HFF-Myc (cell line): Measurements from ENCODE around the gene WWOX.

ENCODE experiments used
- DNase-seq: peaks from one replicate; pipeline ENCODE4 v3.0.0-alpha.2; 2011; ENCODE audit warnings: low read depth; ENCODE audit errors: extremely low read depth
- H3K4me3 ChIP-seq: replicated peaks from 2 replicates; pipeline ENCODE4 v1.5.1; 2011; ENCODE audit warnings: low read depth, mild to moderate bottlenecking, control low read depth, low read length
- TF ChIP-seq, protein P1 (sequence below): IDR thresholded peaks from 2 replicates; pipeline ENCODE4 v1.5.1; 2012; ENCODE audit warnings: mild to moderate bottlenecking, low read depth, low read length, control low read depth; ENCODE audit errors: missing control alignments

The WWOX gene

DNA sequence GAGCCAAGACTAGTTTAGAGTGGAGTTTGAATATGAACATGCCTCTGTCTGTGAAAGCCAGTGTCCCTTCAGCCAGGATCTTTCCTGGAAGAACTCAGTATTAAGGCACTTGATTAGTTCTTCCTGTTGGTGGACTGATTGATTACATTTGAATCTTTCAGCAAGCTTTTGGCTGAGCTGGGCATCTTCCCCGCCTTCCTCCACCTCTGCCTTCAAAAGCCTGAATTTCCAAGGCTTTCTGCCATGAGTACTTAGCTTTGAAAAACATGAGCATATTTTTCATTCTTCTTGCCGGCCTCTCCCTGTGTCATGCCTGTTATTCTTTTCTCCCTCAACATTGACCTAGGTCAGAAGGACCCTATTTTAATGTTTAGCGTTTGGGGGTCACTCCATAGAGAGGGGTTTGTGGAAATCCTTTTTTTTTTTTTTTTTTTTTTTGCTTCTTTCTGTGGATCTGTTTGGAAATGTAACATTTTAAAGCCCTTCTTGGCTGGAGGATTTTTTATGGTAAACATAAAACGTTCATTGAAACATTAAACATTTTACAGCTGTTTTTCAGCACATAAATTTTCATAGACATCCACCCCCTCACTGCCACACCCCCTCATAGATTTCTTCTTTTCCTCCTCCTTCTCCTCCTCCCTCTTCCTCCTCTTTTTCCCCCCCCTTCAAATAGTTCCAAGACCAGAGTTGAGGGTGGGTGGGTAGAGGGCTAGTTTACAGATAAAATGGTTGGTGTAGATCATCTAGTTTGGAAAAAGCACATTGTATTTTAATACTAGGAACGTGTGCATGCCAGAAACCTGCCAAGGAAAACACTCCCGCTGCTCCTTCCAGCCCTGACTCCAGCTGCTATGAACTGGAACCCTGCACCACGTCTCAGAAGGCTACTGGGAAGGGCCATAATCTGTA, 645.9 kb downstream of the WWOX start:
- DNase-seq: no peak
- TF ChIP-seq, protein P1, sequence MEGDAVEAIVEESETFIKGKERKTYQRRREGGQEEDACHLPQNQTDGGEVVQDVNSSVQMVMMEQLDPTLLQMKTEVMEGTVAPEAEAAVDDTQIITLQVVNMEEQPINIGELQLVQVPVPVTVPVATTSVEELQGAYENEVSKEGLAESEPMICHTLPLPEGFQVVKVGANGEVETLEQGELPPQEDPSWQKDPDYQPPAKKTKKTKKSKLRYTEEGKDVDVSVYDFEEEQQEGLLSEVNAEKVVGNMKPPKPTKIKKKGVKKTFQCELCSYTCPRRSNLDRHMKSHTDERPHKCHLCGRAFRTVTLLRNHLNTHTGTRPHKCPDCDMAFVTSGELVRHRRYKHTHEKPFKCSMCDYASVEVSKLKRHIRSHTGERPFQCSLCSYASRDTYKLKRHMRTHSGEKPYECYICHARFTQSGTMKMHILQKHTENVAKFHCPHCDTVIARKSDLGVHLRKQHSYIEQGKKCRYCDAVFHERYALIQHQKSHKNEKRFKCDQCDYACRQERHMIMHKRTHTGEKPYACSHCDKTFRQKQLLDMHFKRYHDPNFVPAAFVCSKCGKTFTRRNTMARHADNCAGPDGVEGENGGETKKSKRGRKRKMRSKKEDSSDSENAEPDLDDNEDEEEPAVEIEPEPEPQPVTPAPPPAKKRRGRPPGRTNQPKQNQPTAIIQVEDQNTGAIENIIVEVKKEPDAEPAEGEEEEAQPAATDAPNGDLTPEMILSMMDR: no peak
- H3K4me3 ChIP-seq: no peak overlapping the region

DNA sequence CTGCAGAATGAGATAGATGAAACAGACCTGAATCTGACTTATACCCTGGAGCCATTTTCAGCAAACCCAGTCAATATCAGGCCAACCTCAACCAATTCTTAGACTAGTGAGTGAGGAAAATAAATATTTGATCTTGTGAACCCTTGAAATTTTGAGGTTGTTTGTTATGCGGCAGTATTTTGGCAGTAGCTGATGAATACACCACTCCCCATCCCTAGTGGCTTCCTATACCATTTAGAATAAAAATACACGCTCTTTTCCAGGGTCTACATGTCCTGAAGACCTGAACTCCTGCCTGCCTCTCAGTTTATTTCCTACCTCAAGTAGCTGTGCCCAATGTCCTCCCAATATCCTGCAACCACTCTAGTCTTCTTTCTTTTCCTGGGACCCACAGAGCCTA, 647.3 kb downstream of the WWOX start:
- no peak overlapping the region for H3K4me3 ChIP-seq
- TF ChIP-seq, protein P1: no peak
- DNase-seq: no peak

DNA sequence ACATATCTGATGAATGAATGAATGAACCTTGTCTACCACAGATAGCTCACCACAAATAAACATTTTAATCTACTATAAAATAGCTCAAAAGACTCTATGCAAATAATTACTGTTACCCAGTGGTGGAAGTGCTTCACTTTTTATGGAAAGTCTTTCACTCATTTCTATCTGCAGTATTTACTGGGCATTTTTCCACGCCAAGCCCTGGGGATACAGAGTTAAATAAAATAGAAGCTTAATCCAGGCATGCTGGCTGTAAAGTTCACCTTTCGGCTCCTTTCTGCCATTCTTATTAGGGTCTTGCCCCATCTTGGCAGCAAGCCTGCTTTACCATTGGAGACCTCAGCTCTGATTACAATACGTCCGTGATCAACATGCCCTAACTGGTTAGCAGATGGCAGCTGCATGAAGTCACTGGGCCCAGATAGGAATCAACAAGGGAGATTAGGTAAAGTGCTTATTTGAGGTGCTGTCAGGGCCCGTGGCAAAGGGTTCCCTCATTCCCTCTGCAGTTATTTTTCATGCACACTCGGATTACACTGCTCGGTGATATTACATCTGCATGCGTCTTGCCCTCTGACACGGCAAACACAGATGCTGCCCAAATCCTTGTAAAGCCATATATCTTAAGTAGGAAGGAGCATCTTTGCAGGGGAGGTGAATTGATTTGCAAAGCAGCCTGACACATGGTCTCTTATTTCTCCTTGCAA, 648.9 kb downstream of the WWOX start:
- TF ChIP-seq, protein P1: no peak
- H3K4me3 ChIP-seq: no peak overlapping the region
- DNase-seq: no peak

DNA sequence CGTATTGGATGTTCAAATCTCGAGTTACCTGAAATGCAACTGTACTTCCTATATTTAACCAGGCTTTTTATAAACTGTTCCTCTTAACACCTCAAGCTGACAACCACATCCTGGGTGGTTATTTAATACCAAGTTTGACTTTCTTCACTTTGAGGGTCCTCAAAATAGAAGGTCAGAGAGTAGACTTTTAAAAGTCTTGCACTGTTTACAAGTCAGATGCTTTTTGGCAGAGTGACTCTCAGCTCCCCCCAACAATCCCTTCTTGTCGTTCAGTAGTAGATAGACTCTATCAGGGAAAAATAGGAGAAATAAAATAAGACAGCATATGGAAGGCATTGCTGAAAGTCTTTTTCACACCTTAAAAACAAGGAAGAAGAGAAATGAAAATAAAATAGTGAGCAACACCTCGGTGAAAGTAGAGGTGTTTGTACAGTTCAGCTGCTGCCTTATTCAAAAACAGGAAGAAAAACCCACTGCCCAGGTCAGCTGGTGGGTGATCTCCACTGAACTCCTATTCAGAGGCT, 650.4 kb downstream of the WWOX start:
- H3K4me3 ChIP-seq: no peak overlapping the region
- TF ChIP-seq, protein P1: no peak
- DNase-seq: no peak

DNA sequence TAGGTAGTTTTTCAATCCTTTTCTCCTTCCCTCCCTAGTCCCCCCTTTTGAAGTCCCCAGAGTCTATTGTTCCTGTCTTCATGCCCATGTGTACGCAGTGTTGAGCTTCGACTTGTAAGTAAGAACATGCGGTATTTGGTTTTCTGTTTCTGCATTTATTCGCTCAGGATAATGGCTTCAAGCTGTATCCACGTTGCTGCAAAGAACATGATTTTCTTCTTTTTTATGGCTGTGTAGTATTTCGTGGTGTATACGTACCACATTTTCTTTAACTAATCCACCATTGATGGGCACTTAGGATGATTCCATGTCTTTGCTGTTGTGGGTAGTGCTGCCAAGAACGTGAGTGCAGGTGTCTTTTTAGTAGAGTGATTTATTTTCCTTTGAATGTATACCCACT, 651.2 kb downstream of the WWOX start:
- DNase-seq: no peak
- no peak overlapping the region for H3K4me3 ChIP-seq
- TF ChIP-seq, protein P1: no peak

DNA sequence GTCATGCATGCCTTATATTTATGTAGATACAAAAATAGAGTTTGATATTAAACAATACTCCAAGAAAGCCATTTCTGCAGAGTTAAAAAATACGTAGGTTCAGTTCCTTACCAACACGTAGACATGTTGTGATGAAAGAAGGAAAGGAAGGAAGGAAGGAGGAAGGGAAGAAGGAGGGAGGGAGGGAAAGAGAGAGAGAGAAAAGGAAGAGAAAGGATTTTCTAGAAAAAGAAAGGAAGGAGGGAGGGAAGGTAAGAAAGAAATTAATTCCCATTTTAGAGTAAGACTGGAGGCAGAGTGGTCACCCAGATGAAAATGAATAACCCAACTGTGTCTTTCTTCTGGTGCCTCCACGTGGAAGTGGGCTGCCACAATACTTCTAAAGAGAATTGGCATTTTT, 652.1 kb downstream of the WWOX start:
- TF ChIP-seq, protein P1: no peak
- no peak overlapping the region for H3K4me3 ChIP-seq
- DNase-seq: no peak
